Measurements from ENCODE around the gene MBNL1.

Gene MBNL1

GRCh38 chr3:152349392-152349791 lies 80.7 kb downstream of the MBNL1 start:
- Histone ChIP-seq H3K9me3 (ENCODE audit: control insufficient read depth, low read length) (no peaks in the 10 kb centered on the region), H3K27ac (ENCODE audit: low read depth, low read length, severe bottlenecking) (no peak overlapping the region), H3K4me3 (ENCODE audit: extremely low read depth, insufficient read depth, low read length, poor library complexity, severe bottlenecking) (no peak overlapping the region), H3K4me1 (ENCODE audit: control insufficient read depth, insufficient read depth, low read length, poor library complexity, severe bottlenecking) (peaks cover 31% of the 10 kb centered on the region), H3K36me3 (ENCODE audit: control insufficient read depth, insufficient read depth, low read length) (peaks cover 3% of the 10 kb centered on the region)
- WGBS, 2 experiments (ENCODE audit: insufficient coverage in 2 of 2): no CpG with 5 or more reads among the region's 1 CpG

- Histone ChIP-seq H3K9me3 (ENCODE audit: control insufficient read depth, low read length) (no peaks in the 10 kb centered on the region), H3K4me3 (ENCODE audit: extremely low read depth, insufficient read depth, low read length, poor library complexity, severe bottlenecking) (no peak overlapping the region), H3K36me3 (ENCODE audit: control insufficient read depth, insufficient read depth, low read length) (peaks cover 1% of the 10 kb centered on the region), H3K4me1 (ENCODE audit: control insufficient read depth, insufficient read depth, low read length, poor library complexity, severe bottlenecking) (peaks cover 31% of the 10 kb centered on the region), H3K27ac (ENCODE audit: low read depth, low read length, severe bottlenecking) (no peak overlapping the region)
Observed at GRCh38 chr3:152350139-152350538, 81.4 kb downstream of the MBNL1 start.

GRCh38 chr3:152350776-152351175 lies 82.0 kb downstream of the MBNL1 start:
- Histone ChIP-seq H3K9me3 (ENCODE audit: control insufficient read depth, low read length) (no peaks in the 10 kb centered on the region), H3K4me3 (ENCODE audit: extremely low read depth, insufficient read depth, low read length, poor library complexity, severe bottlenecking) (no peak overlapping the region), H3K4me1 (ENCODE audit: control insufficient read depth, insufficient read depth, low read length, poor library complexity, severe bottlenecking) (peaks cover 31% of the 10 kb centered on the region), H3K36me3 (ENCODE audit: control insufficient read depth, insufficient read depth, low read length) (no peaks in the 10 kb centered on the region), H3K27ac (ENCODE audit: low read depth, low read length, severe bottlenecking) (no peak overlapping the region)
- 100% methylated on average over 3 of the region's 4 CpGs for WGBS, 2 experiments (ENCODE audit: insufficient coverage in 2 of 2)

- 83 to 86% methylated on average over 1 to 3 of the region's 4 CpGs for WGBS, 2 experiments (ENCODE audit: insufficient coverage in 2 of 2)
- Histone ChIP-seq H3K9me3 (ENCODE audit: control insufficient read depth, low read length) (no peaks in the 10 kb centered on the region), H3K4me3 (ENCODE audit: extremely low read depth, insufficient read depth, low read length, poor library complexity, severe bottlenecking) (no peak overlapping the region), H3K4me1 (ENCODE audit: control insufficient read depth, insufficient read depth, low read length, poor library complexity, severe bottlenecking) (peaks cover 34% of the 10 kb centered on the region), H3K27ac (ENCODE audit: low read depth, low read length, severe bottlenecking) (peak overlapping the region; percentile 70), H3K36me3 (ENCODE audit: control insufficient read depth, insufficient read depth, low read length) (no peaks in the 10 kb centered on the region)
Observed at GRCh38 chr3:152352554-152352953, 83.8 kb downstream of the MBNL1 start.

GRCh38 chr3:152353578-152353977 lies 84.8 kb downstream of the MBNL1 start:
- no peak overlapping the region for H3K27ac ChIP-seq (ENCODE audit: low read depth, low read length, severe bottlenecking)
- H3K4me1 ChIP-seq (ENCODE audit: control insufficient read depth, insufficient read depth, low read length, poor library complexity, severe bottlenecking): peaks cover 31% of the 10 kb centered on the region
- H3K9me3 ChIP-seq (ENCODE audit: control insufficient read depth, low read length): no peaks in the 10 kb centered on the region
- H3K4me3 ChIP-seq (ENCODE audit: extremely low read depth, insufficient read depth, low read length, poor library complexity, severe bottlenecking): no peak overlapping the region
- no peaks in the 10 kb centered on the region for H3K36me3 ChIP-seq (ENCODE audit: control insufficient read depth, insufficient read depth, low read length)

- no peaks in the 10 kb centered on the region for H3K9me3 ChIP-seq (ENCODE audit: control insufficient read depth, low read length)
- 94 to 100% methylated on average over 4 to 5 of the region's 10 CpGs for WGBS, 2 experiments (ENCODE audit: insufficient coverage in 2 of 2)
- no peak overlapping the region for H3K4me3 ChIP-seq (ENCODE audit: extremely low read depth, insufficient read depth, low read length, poor library complexity, severe bottlenecking)
- H3K27ac ChIP-seq (ENCODE audit: low read depth, low read length, severe bottlenecking): no peak overlapping the region
- no peaks in the 10 kb centered on the region for H3K36me3 ChIP-seq (ENCODE audit: control insufficient read depth, insufficient read depth, low read length)
- H3K4me1 ChIP-seq (ENCODE audit: control insufficient read depth, insufficient read depth, low read length, poor library complexity, severe bottlenecking): peaks cover 13% of the 10 kb centered on the region
Observed at GRCh38 chr3:152355744-152356665, 87.3 kb downstream of the MBNL1 start.

GRCh38 chr3:152356870-152357276 lies 88.1 kb downstream of the MBNL1 start:
- Histone ChIP-seq H3K4me1 (ENCODE audit: control insufficient read depth, insufficient read depth, low read length, poor library complexity, severe bottlenecking) (peaks cover 9% of the 10 kb centered on the region), H3K4me3 (ENCODE audit: extremely low read depth, insufficient read depth, low read length, poor library complexity, severe bottlenecking) (no peak overlapping the region), H3K27ac (ENCODE audit: low read depth, low read length, severe bottlenecking) (no peak overlapping the region), H3K36me3 (ENCODE audit: control insufficient read depth, insufficient read depth, low read length) (no peaks in the 10 kb centered on the region), H3K9me3 (ENCODE audit: control insufficient read depth, low read length) (no peaks in the 10 kb centered on the region)
- 78% methylated on average over 1 of the region's 2 CpGs; no CpG with 5 or more reads in 1 of the 2 experiments for WGBS, 2 experiments (ENCODE audit: insufficient coverage in 2 of 2)

GRCh38 chr3:152357587-152357986 lies 88.9 kb downstream of the MBNL1 start:
- Histone ChIP-seq H3K36me3 (ENCODE audit: control insufficient read depth, insufficient read depth, low read length) (no peaks in the 10 kb centered on the region), H3K27ac (ENCODE audit: low read depth, low read length, severe bottlenecking) (no peak overlapping the region), H3K4me3 (ENCODE audit: extremely low read depth, insufficient read depth, low read length, poor library complexity, severe bottlenecking) (no peak overlapping the region), H3K9me3 (ENCODE audit: control insufficient read depth, low read length) (no peaks in the 10 kb centered on the region), H3K4me1 (ENCODE audit: control insufficient read depth, insufficient read depth, low read length, poor library complexity, severe bottlenecking) (peaks cover 6% of the 10 kb centered on the region)

GRCh38 chr3:152359385-152360248 lies 90.9 kb downstream of the MBNL1 start:
- Histone ChIP-seq H3K4me3 (ENCODE audit: extremely low read depth, insufficient read depth, low read length, poor library complexity, severe bottlenecking) (no peak overlapping the region), H3K4me1 (ENCODE audit: control insufficient read depth, insufficient read depth, low read length, poor library complexity, severe bottlenecking) (peaks cover 6% of the 10 kb centered on the region), H3K9me3 (ENCODE audit: control insufficient read depth, low read length) (no peaks in the 10 kb centered on the region), H3K36me3 (ENCODE audit: control insufficient read depth, insufficient read depth, low read length) (no peaks in the 10 kb centered on the region), H3K27ac (ENCODE audit: low read depth, low read length, severe bottlenecking) (no peak overlapping the region)
- WGBS, 2 experiments (ENCODE audit: insufficient coverage in 2 of 2): no CpG with 5 or more reads among the region's 2 CpGs

- no peak overlapping the region for H3K27ac ChIP-seq (ENCODE audit: low read depth, low read length, severe bottlenecking)
- H3K9me3 ChIP-seq (ENCODE audit: control insufficient read depth, low read length): no peaks in the 10 kb centered on the region
- no CpG with 5 or more reads among the region's 2 CpGs for WGBS, 2 experiments (ENCODE audit: insufficient coverage in 2 of 2)
- peaks cover 6% of the 10 kb centered on the region for H3K4me1 ChIP-seq (ENCODE audit: control insufficient read depth, insufficient read depth, low read length, poor library complexity, severe bottlenecking)
- H3K4me3 ChIP-seq (ENCODE audit: extremely low read depth, insufficient read depth, low read length, poor library complexity, severe bottlenecking): no peak overlapping the region
- no peaks in the 10 kb centered on the region for H3K36me3 ChIP-seq (ENCODE audit: control insufficient read depth, insufficient read depth, low read length)
Observed at GRCh38 chr3:152360302-152360701, 91.6 kb downstream of the MBNL1 start.

- no peaks in the 10 kb centered on the region for H3K9me3 ChIP-seq (ENCODE audit: control insufficient read depth, low read length)
- H3K4me1 ChIP-seq (ENCODE audit: control insufficient read depth, insufficient read depth, low read length, poor library complexity, severe bottlenecking): peaks cover 6% of the 10 kb centered on the region
- H3K4me3 ChIP-seq (ENCODE audit: extremely low read depth, insufficient read depth, low read length, poor library complexity, severe bottlenecking): no peak overlapping the region
- H3K27ac ChIP-seq (ENCODE audit: low read depth, low read length, severe bottlenecking): no peak overlapping the region
- H3K36me3 ChIP-seq (ENCODE audit: control insufficient read depth, insufficient read depth, low read length): no peaks in the 10 kb centered on the region
- no CpG with 5 or more reads among the region's 1 CpG for WGBS, 2 experiments (ENCODE audit: insufficient coverage in 2 of 2)
Observed at GRCh38 chr3:152360966-152361365, 92.2 kb downstream of the MBNL1 start.

Measured in mesodermal cell (in vitro differentiated cells).